ENCODE results near the gene SOX13.

GRCh38 chr1:204072931-204073836 lies at the start of gene SOX13:
- TF ChIP-seq CTCF (IDR thresholded peaks at IDR 0.05; ENCODE audit: low read depth, low read length, poor library complexity, severe bottlenecking) (no peak), EZH2phosphoT487 (IDR thresholded peaks at IDR 0.05; ENCODE audit: borderline replicate concordance, low read length) (no peak)

Measured in DOHH2 (cell line).